Hematopoietic multipotent progenitor cell treated with erythropoietin and hydrocortisone succinate and interleukin-3 and kit ligand, for 4 days (in vitro differentiated cells): ENCODE results near the gene SEMA6A.
A peak's percentile ranks its signal among the peaks of the same experiment; 100 is the strongest.

Source experiments
- DNase-seq: peaks from one replicate; pipeline ENCODE4 v3.0.0-alpha.2; 2015

SEMA6A gene

GRCh38 chr5:116575326-116576052, 866 bp upstream of the SEMA6A start:
- DNase-seq, result peak; percentile 17

GRCh38 chr5:116573702-116574366, 789 bp downstream of the SEMA6A start:
- DNase-seq, result peak; percentile 15

- DNase-seq, result peak; percentile 22
Measured at GRCh38 chr5:116573279-116573701, 1.3 kb downstream of the SEMA6A start.

GRCh38 chr5:116572350-116573278, 2.0 kb downstream of the SEMA6A start:
- DNase-seq, result peak; percentile 2

- peak; percentile 16 for DNase-seq
Measured at GRCh38 chr5:116571568-116572349, 2.9 kb downstream of the SEMA6A start.

- DNase-seq, result no peak
Measured at GRCh38 chr5:116569999-116570398, 4.6 kb downstream of the SEMA6A start.

- DNase-seq, result no peak
Measured at GRCh38 chr5:116567106-116567505, 7.5 kb downstream of the SEMA6A start.

GRCh38 chr5:116566251-116566650, 8.4 kb downstream of the SEMA6A start:
- DNase-seq, result no peak

GRCh38 chr5:116564756-116565490, 9.7 kb downstream of the SEMA6A start:
- no peak for DNase-seq

GRCh38 chr5:116564312-116564711, 10.3 kb downstream of the SEMA6A start:
- no peak for DNase-seq

- no peak for DNase-seq
Measured at GRCh38 chr5:116563736-116564308, 10.8 kb downstream of the SEMA6A start.

- no peak for DNase-seq
Measured at GRCh38 chr5:116562669-116563068, 12.0 kb downstream of the SEMA6A start.

- DNase-seq, result no peak
Measured at GRCh38 chr5:116561658-116562057, 13.0 kb downstream of the SEMA6A start.

GRCh38 chr5:116559673-116560164, 14.9 kb downstream of the SEMA6A start:
- no peak for DNase-seq

GRCh38 chr5:116559239-116559638, 15.4 kb downstream of the SEMA6A start:
- DNase-seq, result no peak

- DNase-seq, result peak; percentile 56
Measured at GRCh38 chr5:116557669-116558271, 16.9 kb downstream of the SEMA6A start.

- no peak for DNase-seq
Measured at GRCh38 chr5:116554764-116555163, 19.9 kb downstream of the SEMA6A start.

- DNase-seq, result no peak
Measured at GRCh38 chr5:116553366-116553765, 21.3 kb downstream of the SEMA6A start.

- no peak for DNase-seq
Measured at GRCh38 chr5:116550082-116550481, 24.5 kb downstream of the SEMA6A start.

GRCh38 chr5:116546743-116547124, 27.9 kb downstream of the SEMA6A start:
- DNase-seq, result no peak
